HG03457 (cell line): ENCODE measurements around the gene GRPEL1.
"Not testable (repeated sequence)": the region's sequence is repeated elsewhere in the genome, so short reads cannot be mapped to it uniquely, and the experiment has no call there.

Experiments used
- ATAC-seq: cut with Tn5 transposase; IDR thresholded peaks from one replicate; pipeline ENCODE4 v1.9.1; 2021; ENCODE audit warnings: moderate number of reproducible peaks; ENCODE audit not compliant: unreplicated experiment

Gene GRPEL1

DNA sequence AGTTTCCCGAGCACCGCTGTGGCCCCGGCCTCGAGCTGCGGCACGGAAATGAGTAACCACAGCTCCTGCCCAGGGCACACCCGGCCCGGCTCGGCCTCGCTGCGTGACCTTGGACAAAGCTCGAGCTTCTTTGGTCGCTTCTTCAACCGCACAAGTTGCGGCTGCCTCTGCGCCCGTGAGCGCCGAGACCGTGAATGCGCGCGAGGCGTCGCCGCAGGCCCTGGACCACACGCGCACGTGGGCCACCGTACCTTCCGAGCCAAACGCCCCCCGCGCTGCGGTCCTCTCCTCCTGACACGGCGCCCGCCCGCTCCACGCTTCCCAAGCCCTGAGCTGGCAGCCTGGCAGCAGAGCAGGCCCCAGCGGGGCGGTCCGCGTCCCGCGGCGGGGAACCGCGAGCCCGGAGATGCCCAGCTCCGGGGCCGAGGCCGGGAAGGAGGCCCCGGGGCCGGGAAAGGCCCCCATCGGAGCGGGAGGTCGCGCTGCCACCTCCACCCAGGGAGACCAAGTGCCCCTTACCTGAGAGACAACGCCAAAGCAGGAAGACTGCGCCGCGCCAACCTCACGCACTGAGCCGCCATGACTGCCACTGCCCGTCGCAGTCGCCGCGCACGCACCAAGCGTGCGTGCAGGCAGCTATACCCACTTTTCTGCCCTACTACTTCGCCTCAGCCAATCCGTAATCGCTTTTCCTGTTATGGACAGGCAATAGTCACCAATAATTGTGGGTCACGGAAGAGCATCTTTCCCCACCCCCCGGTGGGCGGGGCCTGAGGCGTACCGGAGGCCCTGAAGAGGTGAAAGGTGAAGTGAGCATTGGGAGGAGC is at the start of gene GRPEL1:
Gene GRPEL1 (minus strand): TSS at position 613 of the 827 bp plus-strand sequence. CDS start 32 bp downstream, at position 581.
- ATAC-seq: peak; percentile 93

DNA sequence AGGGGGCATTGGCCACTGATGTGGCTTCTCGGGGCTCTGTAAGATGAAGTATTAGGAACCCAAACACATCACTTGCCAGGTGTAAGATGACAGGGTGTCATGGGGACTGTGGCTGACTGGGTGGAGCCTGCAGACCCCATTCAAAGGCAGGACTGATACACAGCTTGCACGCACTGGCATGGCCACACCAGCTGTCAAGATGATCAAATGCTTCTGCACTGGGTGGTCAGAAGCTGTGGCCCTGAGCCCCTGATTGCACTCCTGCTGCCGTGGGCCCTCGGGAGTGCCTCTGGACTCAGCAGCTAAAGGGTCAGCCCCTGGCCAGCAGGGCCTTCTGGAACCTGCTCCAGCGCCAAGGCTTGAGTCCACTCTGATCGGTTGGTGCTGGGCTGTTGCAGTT is 48.8 kb upstream of the GRPEL1 start:
- no peak for ATAC-seq

DNA sequence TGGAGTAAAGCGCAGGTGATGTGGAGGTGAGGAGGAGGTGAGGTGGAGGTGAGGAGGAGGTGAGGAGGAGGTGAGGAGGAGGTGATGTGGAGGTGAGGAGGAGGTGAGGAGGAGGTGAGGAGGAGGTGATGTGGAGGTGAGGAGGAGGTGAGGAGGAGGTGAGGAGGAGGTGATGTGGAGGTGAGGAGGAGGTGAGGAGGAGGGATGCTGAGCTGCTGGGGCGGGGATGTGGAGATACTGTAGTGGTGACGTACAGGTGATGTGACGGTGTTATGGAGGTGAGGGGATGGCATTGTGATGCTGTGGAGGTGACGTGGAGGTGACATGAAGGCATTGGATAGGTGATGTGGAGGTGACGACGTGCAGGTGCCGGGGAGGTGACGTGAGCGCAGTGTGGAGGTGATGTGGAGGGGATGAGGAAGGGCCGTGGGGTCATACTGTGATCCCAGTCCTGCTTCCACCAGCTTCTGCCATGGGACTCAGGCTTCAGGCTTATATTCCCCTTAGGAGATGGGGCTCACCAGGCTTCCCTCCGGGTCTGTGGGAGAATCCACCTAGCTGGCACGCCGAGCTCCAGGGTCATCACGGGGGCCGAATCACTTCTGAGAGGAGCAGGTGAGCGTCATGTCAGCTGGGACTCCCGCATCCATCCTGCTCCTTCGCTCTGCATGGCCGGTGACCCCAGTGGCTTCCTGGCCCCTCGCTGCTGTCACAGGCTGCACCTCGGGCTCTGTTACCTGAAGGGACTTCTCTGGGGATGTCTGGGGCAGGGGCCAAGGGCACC is 47.9 kb upstream of the GRPEL1 start:
- no peak for ATAC-seq

- no peak for ATAC-seq
Observed at GRCh38 chr4:7112656-7113055, 44.8 kb upstream of the GRPEL1 start.

DNA sequence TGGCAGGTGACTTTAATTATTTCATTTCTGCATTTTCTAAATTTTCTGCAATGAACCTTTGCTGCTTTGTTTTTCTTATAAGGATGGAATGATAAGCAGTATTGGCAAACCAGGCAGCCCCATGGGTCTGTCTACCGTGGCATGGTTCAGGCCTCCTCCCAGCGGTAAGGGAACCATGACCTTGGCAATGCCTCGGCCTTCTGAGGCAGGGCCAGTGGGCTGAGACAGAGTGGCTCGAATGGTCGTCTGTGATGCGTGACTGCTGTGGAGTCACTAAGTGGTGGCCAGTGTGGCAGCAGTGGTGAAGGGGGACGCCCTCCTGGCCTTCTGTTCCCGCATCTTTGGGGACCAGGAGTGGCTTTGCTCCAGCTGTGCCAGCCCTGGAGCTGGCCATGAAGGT is 43.6 kb upstream of the GRPEL1 start:
- ATAC-seq: no peak

- ATAC-seq: no peak
Observed at GRCh38 chr4:7110546-7110945, 42.7 kb upstream of the GRPEL1 start.

- no peak for ATAC-seq
Observed at GRCh38 chr4:7109169-7109568, 41.3 kb upstream of the GRPEL1 start.

DNA sequence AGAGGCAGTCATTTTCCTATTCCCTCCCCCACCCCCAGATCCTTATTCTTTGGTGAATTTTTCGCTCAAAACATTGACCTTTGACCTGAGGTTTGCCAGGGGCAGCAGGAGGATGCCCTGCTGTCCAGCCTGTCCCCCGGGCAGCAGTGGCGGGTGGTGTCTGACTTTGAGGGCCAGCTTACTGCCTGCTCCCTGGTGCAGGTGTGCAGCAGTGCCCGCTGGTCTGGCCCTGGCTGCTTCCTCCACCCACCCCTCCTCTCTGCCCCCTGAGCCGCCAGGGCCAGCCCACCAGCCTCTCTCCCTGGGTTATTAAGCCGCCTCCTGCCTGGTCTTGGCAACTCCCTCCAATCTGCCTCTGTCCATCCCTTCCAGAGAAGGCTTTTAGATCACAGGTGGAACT is 40.8 kb upstream of the GRPEL1 start:
- ATAC-seq: no peak

DNA sequence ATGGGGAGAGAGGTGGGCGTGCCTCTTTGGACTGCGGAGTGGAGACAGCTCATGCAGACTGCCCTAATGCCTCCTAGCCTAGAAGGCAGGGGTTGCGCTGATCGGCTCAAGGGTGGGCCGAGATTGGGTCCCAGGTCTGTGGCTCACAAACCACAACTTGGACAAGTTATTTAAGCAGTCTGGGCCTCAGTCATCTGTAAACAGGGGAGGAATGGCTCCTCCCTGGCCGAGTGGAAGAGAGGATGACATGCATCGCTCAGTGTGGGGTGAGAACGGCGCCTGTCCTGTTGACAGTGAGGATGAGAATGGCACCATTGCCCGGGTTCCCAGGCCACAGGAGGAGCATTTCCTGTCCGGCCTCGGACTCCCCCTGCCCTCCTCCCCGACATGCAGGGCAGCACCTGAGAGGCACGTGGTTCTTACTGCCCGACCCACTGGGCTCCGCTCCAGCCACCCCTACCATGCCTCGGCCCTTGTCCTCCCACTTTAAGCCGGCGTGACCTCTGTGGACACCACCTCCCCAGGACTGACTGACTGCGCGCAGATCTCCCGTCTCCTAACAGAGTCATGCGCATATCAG is 40.3 kb upstream of the GRPEL1 start:
- ATAC-seq: no peak

GRCh38 chr4:7107166-7107905 is 39.5 kb upstream of the GRPEL1 start:
- ATAC-seq: no peak

DNA sequence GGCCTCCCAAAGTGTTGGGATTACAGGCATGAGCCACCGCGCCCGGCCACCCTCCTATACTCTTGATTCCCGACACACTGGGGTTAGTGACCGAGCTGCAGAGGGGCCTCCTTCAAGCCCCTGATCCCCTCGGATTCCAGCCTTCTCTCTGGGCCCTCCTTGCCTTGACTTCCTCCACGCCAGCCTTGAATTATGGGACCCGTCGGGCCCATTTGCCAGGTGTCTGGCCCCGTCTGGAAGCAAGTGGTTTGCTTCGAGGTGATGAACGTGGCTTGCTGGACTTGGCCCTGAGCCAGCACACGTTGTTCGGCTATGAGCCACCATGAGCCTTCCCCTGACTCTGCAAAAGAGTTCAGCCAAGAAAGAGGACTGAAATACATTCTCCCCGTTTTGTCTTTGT is 37.4 kb upstream of the GRPEL1 start:
- ATAC-seq: no peak

GRCh38 chr4:7104366-7105031 is 36.6 kb upstream of the GRPEL1 start:
- no peak for ATAC-seq

DNA sequence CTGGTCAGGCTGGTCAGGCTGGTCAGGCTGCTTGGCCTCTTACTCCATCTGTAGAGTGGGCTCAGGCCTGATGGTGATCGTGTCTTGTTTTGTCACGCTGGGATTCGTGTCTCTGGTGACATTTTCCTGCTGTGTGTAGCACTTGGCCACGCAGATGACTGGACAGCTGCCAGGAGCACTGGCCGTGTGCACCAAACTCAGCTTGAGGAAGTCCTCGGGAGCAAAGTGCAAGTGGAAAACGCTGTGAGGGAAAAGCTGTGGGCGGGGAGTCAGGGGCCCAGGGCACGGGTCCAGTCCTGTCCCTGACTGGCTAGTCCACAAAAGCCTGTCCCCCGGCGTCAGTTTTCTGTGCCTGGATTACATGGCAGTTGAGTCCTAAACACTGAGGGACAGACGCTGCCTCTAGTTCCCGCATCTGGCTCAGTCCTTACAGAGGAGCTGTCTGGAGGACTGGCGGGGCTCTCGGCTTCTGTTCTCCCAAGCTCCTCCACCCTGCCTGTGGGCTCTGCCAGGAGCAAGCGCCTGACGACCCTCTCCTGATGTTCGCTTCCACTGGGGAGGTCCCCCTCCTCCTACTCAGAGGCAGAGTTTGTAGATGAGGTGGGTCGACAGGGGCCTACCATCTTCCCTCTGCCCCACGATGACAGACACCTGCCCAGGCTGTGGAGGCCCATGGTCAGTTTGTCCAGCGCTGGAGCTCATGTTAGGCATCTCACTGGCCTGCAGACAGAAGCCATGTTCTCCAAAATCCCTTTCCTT is 35.9 kb upstream of the GRPEL1 start:
- no peak for ATAC-seq

- ATAC-seq: peak; percentile 66
Observed at GRCh38 chr4:7103031-7103606, 35.3 kb upstream of the GRPEL1 start.

DNA sequence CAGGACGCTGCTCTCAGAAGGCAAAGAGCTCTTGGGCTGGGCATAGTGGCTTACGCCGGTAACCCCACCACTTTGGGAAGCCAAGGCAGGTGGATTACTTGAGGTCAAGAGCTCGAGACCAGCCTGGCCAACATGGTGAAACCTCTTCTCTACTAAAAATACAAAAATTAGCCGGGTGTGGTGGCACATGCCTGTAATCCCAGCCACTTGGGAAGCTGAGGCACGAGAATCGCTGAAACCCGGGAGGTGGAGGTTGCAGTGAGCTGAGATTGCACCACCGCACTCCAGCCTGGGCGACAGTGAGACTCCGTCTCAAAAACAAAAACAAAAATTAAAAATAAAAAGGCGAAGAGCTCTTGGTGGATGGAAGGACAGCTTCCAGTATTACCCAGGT is 34.6 kb upstream of the GRPEL1 start:
- ATAC-seq: not testable (repeated sequence)

DNA sequence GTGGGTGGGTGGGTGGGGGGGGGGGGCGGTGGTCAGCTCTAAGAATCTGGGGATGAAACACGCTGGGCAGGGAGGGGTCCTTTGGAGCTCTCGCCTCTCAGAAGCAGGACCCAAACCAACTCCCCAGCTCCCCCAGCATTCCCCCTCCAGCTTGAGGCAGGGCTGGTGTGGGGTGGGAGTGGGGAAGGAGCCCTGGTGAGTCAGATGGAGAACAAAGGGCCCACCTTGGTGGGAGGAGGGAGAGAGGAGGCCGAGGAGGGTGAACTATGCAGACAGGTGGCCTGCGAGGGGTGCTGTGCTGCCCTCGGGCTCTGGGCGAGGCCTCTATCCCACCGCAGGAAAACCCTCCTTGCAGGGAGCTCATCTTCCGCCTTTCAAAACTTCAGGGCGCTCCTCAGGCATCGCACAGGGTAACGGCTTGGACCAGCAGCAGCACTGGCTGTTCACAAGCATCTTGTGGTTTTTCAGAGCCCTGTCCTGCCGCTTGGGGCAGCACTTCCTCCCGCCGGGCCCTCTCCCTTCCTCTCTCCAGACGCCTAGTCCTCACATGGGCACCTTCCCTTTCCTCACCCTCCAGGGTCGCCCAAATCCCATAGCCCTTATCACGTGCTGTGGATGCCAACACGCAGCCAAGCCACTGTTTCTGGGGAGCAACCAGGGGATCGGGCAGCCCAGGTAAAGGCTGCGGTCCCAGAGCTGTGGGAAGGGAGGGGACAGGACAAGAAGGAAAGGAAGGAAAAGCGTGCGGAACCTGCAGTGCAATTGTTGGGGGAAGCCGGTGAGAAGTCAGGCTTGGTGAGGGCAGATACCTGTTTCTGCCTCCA is 34.0 kb upstream of the GRPEL1 start:
- ATAC-seq: peak; percentile 56

GRCh38 chr4:7096236-7096635 is 28.4 kb upstream of the GRPEL1 start:
- no peak for ATAC-seq

- no peak for ATAC-seq
Observed at GRCh38 chr4:7095611-7096155, 27.8 kb upstream of the GRPEL1 start.
